HEK293 (cell line): ENCODE measurements around the gene NPAT.
A peak's percentile ranks its signal among the peaks of the same experiment; 100 is the strongest.

Experiments used
- CTCF ChIA-PET: fragments of 350-600 bp; formaldehyde crosslinking; extraction: SDS; loops from one replicate; lab custom pipeline; 2021; ENCODE audit warnings: antibody characterized with exemption; lab: Yijun Ruan, JAX
- POLR2A ChIA-PET: fragments of 300-600 bp; formaldehyde crosslinking; extraction: SDS; loops from one replicate; lab custom pipeline; 2020; ENCODE audit warnings: antibody characterized with exemption, inconsistent platforms; lab: Yijun Ruan, JAX
- H3K27ac ChIP-seq: fragments of 200-500 bp; sonication (Bioruptor generic); 2 replicates; pipeline ENCODE4 v1.5.1; 2014; ENCODE audit warnings: low read depth, low read length, control low read depth, inconsistent platforms; ENCODE audit errors: extremely low read depth
- H3K36me3 ChIP-seq, 2 experiments: fragments of 200-500 bp in 1 of 2; sonication (Bioruptor generic) in 1 of 2; 1 replicate in 1 of 2; 2 replicates in 1 of 2; pipeline ENCODE4 v1.5.1; 2014 to 2017; ENCODE audit warnings: inconsistent platforms in 2 of 2, low read length in 2 of 2; ENCODE audit not compliant: control insufficient read depth in 2 of 2, insufficient read depth in 1 of 2
- H3K4me1 ChIP-seq: fragments of 200-500 bp; sonication (Bioruptor generic); 2 replicates; pipeline ENCODE4 v1.5.1; 2014; ENCODE audit warnings: mild to moderate bottlenecking, low read length, inconsistent platforms; ENCODE audit not compliant: control insufficient read depth, insufficient read depth
- H3K4me3 ChIP-seq: 2 replicates; pipeline ENCODE4 v1.5.1; 2011; ENCODE audit warnings: low read depth, mild to moderate bottlenecking, control low read depth, low read length, moderate library complexity
- H3K9me3 ChIP-seq: fragments of 200-500 bp; sonication (Bioruptor generic); 2 replicates; pipeline ENCODE4 v1.5.1; 2014; ENCODE audit warnings: low read depth, low read length, inconsistent platforms; ENCODE audit not compliant: control insufficient read depth, insufficient read depth
- FEZF1 ChIP-seq: fragments of 450-650 bp; formaldehyde crosslinking; IDR thresholded peaks from 2 replicates; pipeline ENCODE4 v1.5.1; 2016; ENCODE audit warnings: missing biosample characterization, missing genetic modification characterization
- IKZF3 ChIP-seq: fragments of 450-650 bp; IDR thresholded peaks from 2 replicates; pipeline ENCODE4 v1.5.0; 2018; ENCODE audit warnings: missing biosample characterization, mild to moderate bottlenecking, missing genetic modification characterization, moderate library complexity
- KLF17 ChIP-seq: fragments of 450-650 bp; formaldehyde crosslinking; IDR thresholded peaks from 2 replicates; pipeline ENCODE4 v1.5.1; 2016; ENCODE audit warnings: missing biosample characterization, missing genetic modification characterization
- SALL2 ChIP-seq: fragments of 450-650 bp; formaldehyde crosslinking; IDR thresholded peaks from 2 replicates; pipeline ENCODE4 v1.5.0; 2017; ENCODE audit warnings: missing biosample characterization, mild to moderate bottlenecking, missing genetic modification characterization, borderline replicate concordance
- SP7 ChIP-seq: fragments of 450-650 bp; formaldehyde crosslinking; IDR thresholded peaks from 2 replicates; pipeline ENCODE4 v1.5.1; 2016; ENCODE audit warnings: missing biosample characterization, missing genetic modification characterization
- ZBTB7A ChIP-seq: fragments of 450-650 bp; formaldehyde crosslinking; IDR thresholded peaks from 2 replicates; pipeline ENCODE4 v1.5.1; 2016; ENCODE audit warnings: low read depth, missing biosample characterization, missing genetic modification characterization
- ZFHX2 ChIP-seq: fragments of 450-650 bp; formaldehyde crosslinking; conservative IDR thresholded peaks from 2 replicates; pipeline ENCODE4 v1.5.1; 2016; ENCODE audit warnings: missing biosample characterization, missing genetic modification characterization
- ZNF133 ChIP-seq: fragments of 450-650 bp; formaldehyde crosslinking; IDR thresholded peaks from 2 replicates; pipeline ENCODE4 v1.5.1; 2016; ENCODE audit warnings: missing biosample characterization, missing genetic modification characterization
- ZNF19 ChIP-seq: fragments of 450-650 bp; formaldehyde crosslinking; IDR thresholded peaks from 2 replicates; pipeline ENCODE4; 2016; ENCODE audit warnings: missing biosample characterization, missing genetic modification characterization, low read depth
- ZNF2 ChIP-seq: fragments of 450-650 bp; formaldehyde crosslinking; IDR thresholded peaks from 2 replicates; pipeline ENCODE4 v1.5.1; 2016; ENCODE audit warnings: missing biosample characterization, missing genetic modification characterization
- ZNF211 ChIP-seq: fragments of 450-650 bp; formaldehyde crosslinking; IDR thresholded peaks from 2 replicates; pipeline ENCODE4 v1.5.1; 2016; ENCODE audit warnings: low read depth, missing biosample characterization, missing genetic modification characterization
- ZNF274 ChIP-seq, 2 experiments: fragments of 200-500 bp in 1 of 2; fragments of 450-650 bp in 1 of 2; sonication (Bioruptor generic) in 1 of 2; formaldehyde crosslinking in 1 of 2; IDR thresholded peaks; 2 replicates each; pipeline versions ENCODE4 v1.5.1 to v1.6.1; 2014 to 2016; ENCODE audit warnings: borderline replicate concordance in 1 of 2, inconsistent platforms in 1 of 2, low read length in 1 of 2, missing biosample characterization in 1 of 2, missing genetic modification characterization in 1 of 2
- ZNF335 ChIP-seq: fragments of 450-650 bp; formaldehyde crosslinking; conservative IDR thresholded peaks from 2 replicates; pipeline ENCODE4 v1.5.1; 2016; ENCODE audit warnings: missing biosample characterization, missing genetic modification characterization
- ZNF350 ChIP-seq: fragments of 450-650 bp; formaldehyde crosslinking; IDR thresholded peaks from 2 replicates; pipeline ENCODE4 v1.5.0; 2017; ENCODE audit warnings: missing biosample characterization, mild to moderate bottlenecking, missing genetic modification characterization
- ZNF362 ChIP-seq: fragments of 450-650 bp; formaldehyde crosslinking; IDR thresholded peaks from 2 replicates; pipeline ENCODE4 v1.5.1; 2016; ENCODE audit warnings: missing biosample characterization, missing genetic modification characterization
- ZNF391 ChIP-seq: fragments of 450-650 bp; formaldehyde crosslinking; IDR thresholded peaks from 2 replicates; pipeline ENCODE4 v1.5.1; 2016; ENCODE audit warnings: low read depth, missing biosample characterization, missing genetic modification characterization, borderline replicate concordance
- ZNF394 ChIP-seq: fragments of 450-650 bp; formaldehyde crosslinking; IDR thresholded peaks from 2 replicates; pipeline ENCODE4 v1.5.1; 2016; ENCODE audit warnings: missing biosample characterization, missing genetic modification characterization, mild to moderate bottlenecking, moderate library complexity, borderline replicate concordance
- ZNF423 ChIP-seq: fragments of 450-650 bp; formaldehyde crosslinking; IDR thresholded peaks from 2 replicates; pipeline ENCODE4 v1.5.1; 2016; ENCODE audit warnings: missing biosample characterization, missing genetic modification characterization
- ZNF48 ChIP-seq: fragments of 450-650 bp; formaldehyde crosslinking; IDR thresholded peaks from 2 replicates; pipeline ENCODE4 v1.5.1; 2016; ENCODE audit warnings: missing biosample characterization, missing genetic modification characterization
- ZNF501 ChIP-seq: fragments of 450-650 bp; formaldehyde crosslinking; IDR thresholded peaks from 2 replicates; pipeline ENCODE4 v1.5.1; 2016; ENCODE audit warnings: missing biosample characterization, missing genetic modification characterization
- ZNF514 ChIP-seq: fragments of 450-650 bp; formaldehyde crosslinking; IDR thresholded peaks from 2 replicates; pipeline ENCODE4 v1.5.1; 2016; ENCODE audit warnings: missing biosample characterization, missing genetic modification characterization
- ZNF560 ChIP-seq: fragments of 450-650 bp; formaldehyde crosslinking; IDR thresholded peaks from 2 replicates; pipeline ENCODE4 v1.5.1; 2017; ENCODE audit warnings: missing biosample characterization, missing genetic modification characterization, borderline replicate concordance
- ZNF585B ChIP-seq: fragments of 450-650 bp; formaldehyde crosslinking; IDR thresholded peaks from 2 replicates; pipeline ENCODE4 v1.5.1; 2016; ENCODE audit warnings: missing biosample characterization, missing genetic modification characterization
- ZNF621 ChIP-seq: fragments of 450-650 bp; formaldehyde crosslinking; IDR thresholded peaks from 2 replicates; pipeline ENCODE4 v1.5.1; 2017; ENCODE audit warnings: missing biosample characterization, missing genetic modification characterization
- ZSCAN23 ChIP-seq: fragments of 450-650 bp; formaldehyde crosslinking; IDR thresholded peaks from 2 replicates; pipeline ENCODE4 v1.5.1; 2016; ENCODE audit warnings: missing biosample characterization, missing genetic modification characterization
- TF ChIP-seq, protein P1 (sequence below): fragments of 450-650 bp; formaldehyde crosslinking; IDR thresholded peaks from 2 replicates; pipeline ENCODE4 v1.5.1; 2016; ENCODE audit warnings: missing biosample characterization, missing genetic modification characterization

NPAT gene

GRCh38 chr11:108246308-108246707 lies 23.9 kb upstream of the NPAT start:
- ChIA-PET CTCF (no interaction called here), POLR2A (no interaction called here)
- TF ChIP-seq ZSCAN23 (tag by site-specific recombination) (no peak), ZNF211 (tag by site-specific recombination) (no peak), ZNF350 (tag by site-specific recombination) (no peak), ZBTB7A (tag by site-specific recombination) (no peak), ZNF423 (no peak), ZNF501 (tag by site-specific recombination) (no peak), ZNF48 (tag by site-specific recombination) (no peak), SALL2 (tag by site-specific recombination) (no peak), ZNF585B (tag by site-specific recombination) (no peak), ZNF394 (no peak), ZNF621 (tag by site-specific recombination) (no peak), ZNF2 (no peak), ZNF274 (IDR thresholded peaks at IDR 0.05; ENCODE audit: low read length) (no peak), ZNF274 (tag by site-specific recombination; IDR thresholded peaks at IDR 0.05; ENCODE audit: borderline replicate concordance) (no peak)
- TF ChIP-seq, protein P1, sequence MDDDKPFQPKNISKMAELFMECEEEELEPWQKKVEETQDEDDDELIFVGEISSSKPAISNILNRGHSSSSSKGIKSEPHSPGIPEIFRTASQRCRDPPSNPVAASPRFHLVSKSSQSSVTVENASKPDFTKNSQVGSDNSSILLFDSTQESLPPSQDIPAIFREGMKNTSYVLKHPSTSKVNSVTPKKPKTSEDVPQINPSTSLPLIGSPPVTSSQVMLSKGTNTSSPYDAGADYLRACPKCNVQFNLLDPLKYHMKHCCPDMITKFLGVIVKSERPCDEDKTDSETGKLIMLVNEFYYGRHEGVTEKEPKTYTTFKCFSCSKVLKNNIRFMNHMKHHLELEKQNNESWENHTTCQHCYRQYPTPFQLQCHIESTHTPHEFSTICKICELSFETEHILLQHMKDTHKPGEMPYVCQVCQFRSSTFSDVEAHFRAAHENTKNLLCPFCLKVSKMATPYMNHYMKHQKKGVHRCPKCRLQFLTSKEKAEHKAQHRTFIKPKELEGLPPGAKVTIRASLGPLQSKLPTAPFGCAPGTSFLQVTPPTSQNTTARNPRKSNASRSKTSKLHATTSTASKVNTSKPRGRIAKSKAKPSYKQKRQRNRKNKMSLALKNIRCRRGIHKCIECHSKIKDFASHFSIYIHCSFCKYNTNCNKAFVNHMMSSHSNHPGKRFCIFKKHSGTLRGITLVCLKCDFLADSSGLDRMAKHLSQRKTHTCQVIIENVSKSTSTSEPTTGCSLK, result no peak
- Histone ChIP-seq H3K36me3 (peaks cover 5 to 72% of the 10 kb centered on the region in 2 experiments; a peak in 2 of 3 replicates), H3K27ac (no peak overlapping the region), H3K9me3 (no peaks in the 10 kb centered on the region), H3K4me1 (no peaks in the 10 kb centered on the region), H3K4me3 (no peak overlapping the region)

DNA sequence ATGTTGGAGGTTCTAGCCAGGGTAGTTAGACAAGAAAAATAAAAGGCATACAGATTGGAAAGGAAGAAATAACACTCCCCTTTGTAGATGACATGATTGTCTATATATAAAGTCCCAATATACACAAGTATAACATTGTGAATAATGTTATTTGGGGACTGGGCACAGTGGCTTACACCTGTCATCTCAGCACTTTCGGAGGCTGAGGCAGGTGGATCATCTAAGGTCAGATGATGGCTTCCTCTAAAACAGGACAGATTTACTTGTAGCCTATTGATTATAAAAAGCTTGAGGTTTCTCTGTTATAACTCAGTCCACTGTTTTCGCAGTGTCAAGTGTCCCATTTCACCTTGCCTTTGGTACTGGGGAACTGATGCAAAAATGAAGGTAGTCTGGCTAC lies 20.0 kb upstream of the NPAT start:
- no peaks in the 10 kb centered on the region for H3K9me3 ChIP-seq

GRCh38 chr11:108241330-108242037 lies 19.0 kb upstream of the NPAT start:
- H3K4me1 ChIP-seq, result no peaks in the 10 kb centered on the region
- H3K9me3 ChIP-seq, result no peaks in the 10 kb centered on the region
- CTCF ChIA-PET, result interaction anchor here (0.7 kb wide), 1 partner anchor 90 kb away, joined by 4 read pairs; no protein-coding TSS in a partner anchor
- H3K4me3 ChIP-seq, result no peak overlapping the region
- H3K36me3 ChIP-seq, result peaks cover 5 to 65% of the 10 kb centered on the region in 2 experiments; a peak in 2 of 3 replicates
- TF ChIP-seq ZNF133 (tag by site-specific recombination) (no peak), IKZF3 (tag by site-specific recombination) (no peak), ZNF362 (tag by site-specific recombination) (0 out of 2 replicates have a peak, but pooled peaks have one; percentile 13), ZNF19 (tag by site-specific recombination) (no peak), KLF17 (no peak), FEZF1 (tag by site-specific recombination) (no peak), ZNF560 (tag by site-specific recombination) (no peak), SP7 (tag by site-specific recombination) (no peak), ZNF514 (no peak)
- TF ChIP-seq, all 188 proteins: peak for 1
- POLR2A ChIA-PET, result no interaction called here
- no peak overlapping the region for H3K27ac ChIP-seq

More for the DNA sequence above, 20.0 kb upstream of the NPAT start:
- POLR2A ChIA-PET, result no interaction called here
- H3K36me3 ChIP-seq, result peaks cover 8 to 64% of the 10 kb centered on the region in 2 experiments
- no peak overlapping the region for H3K4me3 ChIP-seq
- no peak overlapping the region for H3K27ac ChIP-seq
- CTCF ChIA-PET, result no interaction called here
- H3K4me1 ChIP-seq, result no peaks in the 10 kb centered on the region
- no peak for TF ChIP-seq ZNF335 (tag by site-specific recombination)
- TF ChIP-seq ZNF391 (tag by site-specific recombination), result no peak
- no peak for TF ChIP-seq ZFHX2
